RPMI7951 (cell line): ENCODE data around the gene RAPSN. TPM values are rescaled to one million over a fixed set of nuclear protein-coding genes. Genes with fewer than 3 reads are reported as not detected.

Experiments used
- DNase-seq: peaks from one replicate; pipeline ENCODE4 v3.0.0-alpha.2; 2012; ENCODE audit warnings: low read depth
- total RNA-seq: library from RNA; depleted of rRNA; stranded (reverse); fragments of >200 nt; shearing (Covaris generic); gene quantifications from 2 replicates; pipeline ENCODE4 v1.2.3, GENCODE V29; 2014; rRNA removed

RAPSN gene
- total RNA-seq = not detected in 2 replicates

DNA sequence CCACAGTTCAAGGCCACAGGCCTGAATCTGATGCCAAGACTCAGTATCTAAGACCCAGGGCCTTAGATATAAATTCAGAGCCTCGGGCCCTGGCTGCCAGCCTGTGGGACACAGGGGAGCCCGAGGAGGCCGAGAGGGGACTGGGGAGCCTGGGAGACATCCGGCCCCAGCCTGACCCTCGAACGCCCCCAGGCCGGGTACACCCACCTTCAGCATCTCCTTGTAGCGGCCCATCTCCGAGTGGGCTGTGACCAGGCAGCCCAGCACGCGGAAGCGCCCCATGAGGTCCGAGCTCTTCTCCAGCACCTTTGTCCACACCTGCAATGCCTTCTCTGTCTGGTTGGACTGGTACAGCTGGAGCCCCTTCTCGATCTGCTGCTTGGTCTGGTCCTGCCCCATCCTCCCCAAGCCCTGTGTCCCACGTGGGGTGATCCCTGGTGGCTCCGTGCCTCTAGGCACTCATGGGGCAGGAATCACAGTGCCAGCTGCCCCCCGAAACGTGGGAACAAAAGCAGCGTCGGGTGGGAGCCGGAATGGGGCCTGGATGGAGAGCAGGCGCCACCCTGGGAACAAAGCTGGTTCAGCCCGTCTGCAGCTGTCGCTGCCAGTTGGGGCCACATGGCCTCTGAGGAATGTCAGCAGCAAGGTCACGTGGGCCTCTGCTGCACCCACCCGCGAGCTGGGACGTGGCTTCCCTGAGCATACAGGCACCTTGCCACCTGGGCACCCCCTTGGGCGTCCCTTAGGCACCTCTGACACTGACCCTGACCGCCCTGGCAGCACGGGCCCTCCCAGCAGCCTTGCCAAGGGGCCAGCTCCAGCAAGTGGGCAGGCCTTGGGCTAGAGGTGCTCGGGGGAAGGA lies at the start of gene RAPSN:
Gene RAPSN, minus strand, starts transcription at position 571 of the 862 bp plus-strand sequence. Its CDS starts 172 bp downstream, at position 399.
- DNase-seq = no peak

DNA sequence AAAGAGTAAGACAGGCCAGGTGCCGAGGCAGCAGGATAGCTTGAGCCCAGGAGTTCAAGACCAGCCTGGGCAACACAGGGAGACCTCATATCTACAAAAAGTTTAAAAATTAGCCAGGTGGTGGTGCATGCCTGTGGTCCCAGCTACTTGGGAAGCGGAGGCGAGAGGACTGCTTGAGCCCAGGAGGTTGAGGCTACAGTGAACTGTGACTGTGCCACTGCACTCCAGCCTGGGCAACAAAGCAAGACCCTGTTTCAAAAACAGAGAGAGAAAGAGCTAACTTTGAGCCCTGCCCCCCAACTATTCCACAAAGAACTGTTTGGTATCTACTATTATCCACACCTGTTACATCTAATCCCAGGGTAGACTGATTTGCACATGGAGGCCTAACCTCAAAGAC lies 49.2 kb upstream of the RAPSN start:
- DNase-seq = no peak

DNA sequence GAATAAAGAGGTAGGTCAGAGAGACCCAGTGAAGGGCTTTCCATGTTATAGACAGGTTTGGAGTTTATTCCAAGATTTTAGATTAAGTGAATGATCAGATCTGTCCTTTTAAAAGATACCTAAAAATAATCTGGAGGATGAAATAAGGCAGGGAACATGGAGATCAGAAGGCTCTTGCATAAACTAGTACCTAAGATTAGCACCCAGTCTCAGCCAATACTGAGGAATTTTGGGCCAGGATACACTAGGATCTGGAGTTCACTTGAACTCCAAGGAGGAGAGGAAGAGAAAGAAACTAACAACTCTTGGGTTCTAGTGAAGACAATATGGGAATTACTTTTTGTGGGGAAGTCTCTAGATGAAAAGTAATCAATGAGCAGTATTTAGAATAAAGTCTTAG lies 47.9 kb upstream of the RAPSN start:
- DNase-seq = no peak

DNA sequence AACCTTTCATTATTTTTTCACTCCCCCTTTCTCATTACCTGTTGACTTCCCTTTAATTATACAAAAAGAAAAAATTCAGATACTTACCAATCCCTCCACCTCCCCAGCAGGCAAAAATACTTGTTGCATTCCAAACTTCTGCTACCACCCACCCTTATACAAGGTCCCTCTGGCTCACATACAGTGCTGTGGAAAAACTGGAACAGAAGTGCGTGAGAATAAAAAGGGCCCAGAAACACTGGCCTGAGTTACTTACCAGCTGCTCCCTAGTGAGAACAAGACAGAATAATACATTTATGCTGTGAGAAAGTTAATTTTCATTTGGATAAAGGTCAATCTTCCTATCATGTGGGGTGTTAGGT lies 46.9 kb upstream of the RAPSN start:
- no peak for DNase-seq

DNA sequence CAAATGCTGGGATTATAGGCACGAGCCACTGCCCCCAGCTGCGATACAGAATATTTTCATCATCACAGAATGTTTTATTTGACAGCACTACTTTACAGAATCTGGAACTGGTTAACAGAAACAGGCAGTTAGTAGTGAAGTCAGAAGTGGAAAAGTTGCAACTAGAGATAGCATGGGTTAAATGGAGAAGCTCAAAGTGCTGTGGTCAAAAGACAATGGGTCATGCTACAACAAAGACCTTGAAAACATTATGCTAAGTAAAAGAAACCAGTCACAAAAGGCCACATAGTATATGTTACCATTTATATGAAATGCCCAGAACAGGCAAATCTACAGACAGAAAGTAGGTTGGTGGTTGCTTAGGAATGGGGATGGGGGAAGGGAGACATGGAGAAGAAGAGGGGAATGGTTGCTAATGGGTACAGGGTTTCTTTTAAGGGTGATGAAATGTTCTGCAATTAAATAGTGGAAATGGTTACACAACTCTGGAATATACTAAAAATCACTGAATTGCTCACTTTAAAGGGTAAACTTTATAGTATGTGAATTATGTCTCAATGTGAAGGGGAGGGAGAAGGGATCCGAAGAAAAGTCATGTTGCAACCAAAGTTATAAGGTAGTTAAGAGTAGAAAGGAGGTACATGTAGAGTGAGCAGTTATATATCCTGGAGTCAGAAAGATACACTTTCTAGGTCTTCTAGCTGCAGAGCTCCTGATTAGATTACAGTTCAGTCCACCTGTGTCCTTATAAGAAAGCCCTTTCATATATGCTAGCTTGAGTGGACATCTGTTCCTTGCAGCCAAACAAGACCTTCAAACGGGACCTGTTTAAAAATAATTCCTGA lies 46.3 kb upstream of the RAPSN start:
- DNase-seq = no peak

DNA sequence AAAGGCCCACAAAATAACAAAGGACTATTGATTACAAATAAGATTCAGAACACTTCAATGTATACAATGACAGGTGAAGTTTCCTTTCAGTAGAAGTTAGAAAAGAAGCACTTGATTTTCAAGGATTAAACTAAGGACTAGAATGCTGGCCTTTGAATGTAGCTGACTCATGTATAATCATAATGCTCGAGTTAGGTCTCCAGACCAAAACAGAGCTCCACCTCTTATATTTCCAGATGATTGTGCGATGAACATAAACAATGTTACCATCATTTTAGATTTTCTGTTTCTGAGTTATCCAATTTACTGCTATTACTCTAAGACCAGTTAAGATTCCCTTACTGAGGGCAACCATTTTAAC lies 40.4 kb upstream of the RAPSN start:
- DNase-seq = no peak

DNA sequence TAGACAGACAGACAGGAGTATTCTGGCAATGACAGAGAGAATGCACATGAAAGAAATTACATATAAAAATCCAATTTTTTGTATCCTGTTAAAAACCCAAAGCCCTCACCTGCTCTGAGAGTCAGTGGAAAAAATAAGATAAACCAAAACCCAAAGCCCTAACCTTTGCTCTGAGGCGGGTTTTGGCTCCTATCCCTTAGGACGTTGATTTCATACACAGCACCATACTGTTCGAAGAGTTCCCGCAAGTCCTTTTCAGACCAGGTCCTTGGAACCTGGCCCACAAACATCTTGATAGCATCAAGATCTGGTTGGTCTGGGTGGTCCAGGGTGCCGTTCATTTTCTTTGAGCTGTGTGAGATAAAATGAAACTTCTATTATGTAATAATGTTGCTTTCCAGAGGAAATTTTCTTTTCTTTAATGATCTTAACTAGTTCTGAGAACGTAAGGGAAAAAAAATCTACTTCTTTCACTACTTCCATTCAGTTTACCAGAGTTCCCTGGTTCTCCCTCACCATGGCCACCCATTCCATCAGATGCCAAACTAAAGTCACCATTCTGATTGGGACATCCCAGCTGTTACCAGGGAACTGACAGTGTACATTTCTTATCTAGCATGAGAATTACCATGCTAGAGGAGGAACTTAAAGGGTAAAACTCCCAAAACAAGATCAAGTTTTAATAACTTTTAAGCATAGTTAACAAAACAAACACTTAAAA lies 39.9 kb upstream of the RAPSN start:
- DNase-seq = no peak

DNA sequence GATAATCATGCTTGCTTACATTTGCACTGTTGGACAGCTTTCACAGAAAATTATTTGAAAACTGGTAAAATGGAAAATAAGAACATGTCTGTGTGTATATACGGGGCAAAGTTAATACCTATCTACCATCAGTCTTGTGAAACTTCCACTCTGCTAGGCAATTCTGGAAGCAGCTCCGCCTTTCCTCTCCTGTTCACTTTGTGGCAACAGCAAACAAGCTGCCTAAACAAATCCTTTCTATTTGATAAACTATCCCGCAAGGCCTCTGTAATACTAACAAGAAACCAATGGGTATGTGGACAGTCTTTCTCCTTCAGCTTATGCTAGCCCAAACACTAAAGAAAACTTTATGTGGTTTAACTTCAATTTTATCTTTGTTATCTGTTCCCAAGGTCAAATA lies 39.2 kb upstream of the RAPSN start:
- DNase-seq = no peak

DNA sequence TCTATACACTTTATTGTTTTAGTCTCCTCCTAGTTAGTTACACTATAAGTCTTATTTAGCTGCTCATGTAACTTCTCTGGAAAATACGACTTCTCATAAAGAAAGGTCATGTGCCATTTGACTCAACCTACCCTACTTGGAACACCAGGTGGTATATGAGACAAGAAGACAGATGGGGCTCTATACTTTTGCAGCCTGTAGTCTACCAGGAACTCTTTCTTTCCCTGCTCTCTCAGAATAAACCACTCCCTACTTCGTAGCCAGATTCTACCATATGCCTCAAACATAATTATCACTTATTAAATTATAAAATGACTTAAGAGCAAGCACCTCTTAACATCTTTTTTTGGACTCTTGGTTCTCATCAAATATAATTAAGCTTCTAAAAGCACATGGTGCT lies 38.5 kb upstream of the RAPSN start:
- DNase-seq = no peak

DNA sequence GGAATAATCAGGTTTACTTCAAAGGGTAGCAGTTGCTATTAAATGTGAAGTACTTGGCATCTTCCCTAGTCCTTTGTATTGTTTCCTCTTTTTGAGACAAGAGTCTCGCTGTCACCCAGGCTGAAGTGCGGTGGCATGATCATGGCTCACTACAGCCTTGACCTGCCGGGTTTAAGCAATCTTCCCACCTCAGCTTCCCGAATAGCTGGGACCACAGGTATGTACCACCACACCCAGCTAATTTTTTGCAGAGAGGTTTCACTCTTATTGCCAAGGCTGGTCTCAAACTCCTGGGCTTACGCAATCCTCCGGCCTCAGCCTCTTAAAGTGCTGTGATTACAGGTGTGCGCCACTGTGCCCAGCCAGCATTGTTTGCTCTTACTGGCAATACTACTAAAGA lies 36.2 kb upstream of the RAPSN start:
- DNase-seq = no peak

DNA sequence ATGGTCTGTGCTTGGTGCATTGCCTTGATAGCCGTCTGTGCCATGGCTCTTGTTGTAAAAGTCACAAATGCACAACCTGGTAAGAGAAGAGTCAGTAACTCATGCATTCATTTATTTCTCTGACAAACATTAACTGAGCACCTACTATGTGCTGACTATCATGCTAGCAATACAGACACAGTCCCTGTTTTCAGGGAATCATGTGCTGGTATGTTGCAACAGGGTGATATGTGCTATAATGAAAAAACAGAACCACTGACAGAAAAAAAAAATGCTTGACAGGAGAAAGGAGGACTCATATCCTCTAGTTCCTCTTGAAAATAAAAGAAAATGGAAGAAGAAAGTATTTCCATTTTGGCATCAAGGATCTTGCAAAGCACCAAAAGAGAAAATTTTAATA lies 34.5 kb upstream of the RAPSN start:
- DNase-seq = no peak

DNA sequence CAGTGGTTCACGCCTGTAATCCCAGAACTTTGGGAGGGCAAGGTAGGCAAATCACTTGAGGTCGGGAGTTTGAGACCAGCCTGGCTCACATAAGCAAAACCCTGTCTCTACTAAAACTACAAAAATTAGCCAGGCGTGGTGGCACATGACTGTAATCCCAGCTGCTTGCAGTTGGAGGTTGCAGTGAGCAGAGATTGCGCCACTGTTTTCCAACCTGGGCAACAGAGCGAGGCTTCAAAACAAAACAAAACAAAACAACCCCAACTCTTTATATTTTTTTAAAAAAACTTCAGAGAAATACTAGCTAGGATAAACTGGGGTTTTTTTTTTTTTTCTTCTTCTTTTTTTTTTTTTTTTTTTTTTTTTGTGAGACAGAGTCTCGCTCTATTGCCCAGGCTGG lies 31.8 kb upstream of the RAPSN start:
- DNase-seq = no peak

DNA sequence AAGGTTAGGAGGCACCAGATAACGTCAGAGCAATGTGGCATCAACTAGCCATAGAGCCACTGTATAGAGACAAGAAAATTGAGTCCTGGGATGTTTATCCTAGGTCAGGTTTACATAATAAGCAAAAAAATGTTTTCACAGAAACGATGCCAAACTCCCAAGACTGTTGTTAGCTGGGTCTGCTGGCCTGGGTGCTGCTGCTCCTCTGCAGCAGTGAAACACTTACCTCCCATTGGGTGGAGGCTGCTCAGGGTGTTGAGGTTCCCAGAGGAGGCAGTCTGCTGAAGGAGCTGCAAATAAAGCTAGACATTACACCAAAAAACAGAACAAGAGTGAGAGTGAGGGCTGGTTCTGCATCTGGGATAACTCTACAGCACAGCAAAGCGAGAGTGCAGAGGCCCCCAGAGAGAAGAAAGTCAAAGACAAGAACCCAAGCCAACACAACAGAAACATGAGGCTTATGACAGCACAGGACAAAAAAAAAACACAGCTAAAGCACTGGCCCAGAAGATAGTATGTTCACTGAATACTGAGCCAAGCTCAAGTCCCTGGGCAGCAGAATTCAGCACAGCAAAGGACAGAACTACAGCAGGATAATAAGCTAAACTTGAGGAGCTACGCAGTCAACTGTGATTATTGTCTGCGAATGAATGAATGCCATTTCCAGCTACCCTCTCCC lies 29.9 kb upstream of the RAPSN start:
- no peak for DNase-seq

DNA sequence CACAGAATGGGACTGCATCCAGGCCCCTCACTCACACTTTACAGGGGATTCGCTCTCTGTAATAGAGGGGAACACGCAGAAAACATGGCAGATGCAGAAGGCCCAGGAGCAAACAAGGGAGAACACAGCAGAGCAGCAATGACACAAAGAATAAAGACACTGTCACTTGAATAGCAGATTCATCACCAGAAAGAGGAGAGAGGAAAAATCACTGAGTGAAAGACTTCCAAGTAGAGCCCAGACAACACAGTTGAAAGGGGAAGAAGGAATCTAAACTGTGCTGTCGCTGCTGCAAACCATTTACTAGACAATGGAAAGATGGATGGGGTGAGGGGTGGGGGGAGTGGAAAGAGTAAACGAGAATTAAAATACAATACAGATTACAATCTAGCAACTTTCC lies 28.8 kb upstream of the RAPSN start:
- no peak for DNase-seq

DNA sequence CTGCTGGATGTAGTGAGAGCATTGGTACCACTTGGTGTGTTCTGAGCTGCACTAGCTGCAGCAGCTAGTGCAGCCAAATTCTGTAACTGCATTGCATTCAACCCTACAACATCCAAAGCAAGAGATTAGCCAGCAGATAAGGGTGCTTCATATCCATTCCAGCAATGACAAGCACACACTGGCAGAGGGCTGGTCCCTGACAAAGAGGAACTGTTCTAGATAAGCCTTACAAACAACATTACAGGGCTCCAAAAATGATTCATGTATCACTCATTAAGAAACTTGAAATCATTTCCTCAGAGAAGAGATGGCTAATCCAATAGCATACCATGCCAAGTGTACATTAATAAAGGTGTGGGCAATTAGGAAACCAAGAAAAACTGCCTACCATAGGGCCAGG lies 28.4 kb upstream of the RAPSN start:
- peak; percentile 26 for DNase-seq

DNA sequence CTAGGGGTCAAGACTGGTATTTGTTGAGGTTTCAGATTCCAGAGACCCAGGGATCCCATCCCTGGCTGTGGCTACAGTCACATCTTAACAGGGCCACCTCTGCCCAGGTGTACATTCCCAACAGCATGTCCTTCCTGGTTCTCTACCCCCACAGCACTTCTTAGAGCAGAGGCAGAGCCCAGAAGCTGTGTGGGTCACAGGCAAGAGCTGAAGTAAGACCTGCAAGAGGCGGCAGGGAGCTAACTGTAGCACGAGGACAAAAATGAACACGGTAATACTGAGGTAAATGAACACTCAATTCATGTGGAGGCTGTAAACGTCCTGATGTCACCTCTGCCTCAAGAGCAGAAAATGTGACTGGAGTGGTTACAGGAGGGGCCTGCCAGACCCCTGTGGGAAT lies 21.7 kb upstream of the RAPSN start:
- DNase-seq = no peak

DNA sequence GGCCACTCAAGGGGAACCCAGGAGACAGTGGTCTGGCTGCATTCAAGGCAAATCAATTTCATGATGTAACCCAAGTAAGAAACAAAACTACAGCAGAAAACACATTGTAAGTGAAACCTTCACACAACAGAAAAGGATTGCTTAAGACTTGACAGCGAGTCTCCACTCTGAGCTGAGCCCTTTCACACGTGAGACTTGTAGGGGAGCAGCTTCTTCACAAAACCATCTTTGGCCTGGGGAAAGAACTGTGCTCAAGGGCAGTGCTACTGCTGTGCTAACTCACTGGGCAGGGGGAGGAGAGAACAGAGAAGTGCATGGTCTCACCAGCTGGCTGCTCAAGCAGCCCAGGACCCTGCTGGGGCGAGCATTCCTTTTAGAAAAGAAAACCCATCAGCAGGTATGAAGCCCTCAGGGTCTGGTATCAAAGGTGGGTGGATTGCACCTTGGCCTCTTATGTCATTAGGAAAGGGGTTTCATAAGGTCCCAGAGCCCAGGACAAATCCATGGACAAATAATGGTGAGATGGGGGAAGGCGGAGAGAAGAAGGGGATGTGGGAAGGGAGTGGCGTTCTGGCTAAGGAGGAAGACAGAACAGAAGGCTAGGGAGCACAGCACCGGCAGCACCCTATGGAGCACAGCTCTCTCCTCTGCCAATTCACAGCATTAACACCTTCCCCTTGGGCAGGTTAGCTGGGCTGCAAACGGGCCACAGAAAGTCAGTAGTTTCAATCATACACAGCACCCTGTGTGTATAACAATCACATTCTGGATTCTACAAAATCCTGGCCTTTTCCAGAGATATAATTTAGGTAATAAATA lies 20.6 kb upstream of the RAPSN start:
- DNase-seq = no peak

DNA sequence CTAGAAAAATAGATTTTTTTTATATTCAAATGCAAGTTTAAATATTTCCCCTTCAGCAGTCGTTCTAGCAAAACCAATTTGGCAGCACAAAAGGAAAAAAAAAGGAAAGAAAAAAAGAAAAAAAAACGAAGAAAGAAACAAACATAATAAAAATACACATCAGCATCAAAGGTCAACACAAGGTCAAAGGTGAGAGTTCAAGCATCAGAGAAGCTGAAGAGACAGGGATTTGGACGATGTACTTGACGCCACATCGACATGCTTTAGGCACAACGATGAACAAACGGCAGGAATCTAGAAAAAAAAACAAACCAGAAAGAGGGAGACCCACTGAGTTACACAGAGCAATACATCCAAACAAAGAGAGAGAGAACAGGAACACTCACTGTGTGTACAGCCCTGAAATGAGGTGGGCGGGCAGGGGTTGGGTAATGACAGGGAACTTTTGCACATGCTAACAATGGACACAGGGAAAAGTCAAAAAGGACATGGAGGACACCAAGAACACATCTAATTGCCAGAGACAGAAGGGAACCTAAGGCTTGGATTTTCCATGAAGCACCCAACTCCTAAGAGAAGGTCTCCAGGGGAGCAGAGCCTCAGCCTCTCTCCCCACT lies 19.8 kb upstream of the RAPSN start:
- DNase-seq = no peak

DNA sequence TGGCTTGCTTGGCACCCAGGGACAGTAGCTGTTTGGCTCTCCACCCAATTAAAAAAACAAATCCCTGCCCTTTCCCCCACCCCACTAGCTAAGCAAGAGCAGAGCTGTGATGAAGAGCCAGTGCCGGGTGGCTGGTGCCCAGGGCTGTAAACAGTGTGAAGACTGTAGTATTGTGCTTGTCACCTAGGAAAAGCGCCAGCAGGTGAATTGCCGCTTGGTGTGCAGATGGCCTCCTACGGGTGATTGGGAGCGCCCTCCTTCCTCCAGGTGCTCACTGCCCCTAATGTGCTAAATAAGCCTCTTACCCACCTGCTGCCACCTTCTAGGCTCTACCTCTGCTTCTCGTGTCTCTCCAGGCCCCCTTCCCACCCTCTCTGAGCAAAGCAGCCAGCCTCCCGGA lies 18.4 kb upstream of the RAPSN start:
- DNase-seq = no peak

DNA sequence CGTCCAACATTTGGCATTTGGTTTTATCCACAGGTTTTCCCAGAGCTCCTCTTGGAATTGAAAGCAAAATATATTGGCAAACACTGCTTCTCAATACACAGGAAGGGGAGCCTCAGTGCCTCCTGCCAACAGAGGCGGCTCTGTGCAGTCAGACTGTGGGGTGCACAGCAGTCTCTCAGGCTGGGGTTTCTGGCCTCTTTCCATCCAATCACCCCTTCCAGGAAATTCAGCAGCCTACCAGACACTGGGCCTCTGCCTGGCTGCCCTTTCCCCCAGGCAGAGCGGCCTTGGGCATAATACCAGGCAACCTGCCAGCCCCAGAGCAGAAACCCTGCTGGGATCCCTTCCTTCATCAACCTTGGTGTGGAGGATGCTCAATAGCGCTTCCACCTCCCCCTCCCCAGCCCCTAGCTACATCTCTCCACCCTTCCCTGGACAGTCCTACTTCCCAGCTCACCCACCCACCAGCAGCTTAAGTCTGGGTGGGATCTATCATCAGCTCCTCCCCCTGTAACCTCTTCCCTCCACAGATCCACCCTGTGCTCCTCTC lies 17.8 kb upstream of the RAPSN start:
- DNase-seq = peak; percentile 18
